Stimulated activated CD4-positive, alpha-beta T cell treated with anti-CD3 and anti-CD28 coated beads, Interleukin-4, amount 100 ng/mL, for 1 hour (primary cell): ENCODE measurements around the gene EQTN.
"Not testable (repeated sequence)": the region's sequence is repeated elsewhere in the genome, so short reads cannot be mapped to it uniquely, and the experiment has no call there.

Experiments used
- DNase-seq: peaks from one replicate; pipeline ENCODE4 v3.0.0-alpha.2; 2020

EQTN gene

GRCh38 chr9:27292659-27293405 lies 4.1 kb downstream of the EQTN start:
- no peak for DNase-seq

GRCh38 chr9:27291292-27291691 lies 5.7 kb downstream of the EQTN start:
- no peak for DNase-seq

- DNase-seq, result no peak
Observed at GRCh38 chr9:27282269-27282668, 14.7 kb downstream of the EQTN start.

GRCh38 chr9:27280860-27281259 lies 16.1 kb downstream of the EQTN start:
- no peak for DNase-seq

- no peak for DNase-seq
Observed at GRCh38 chr9:27280249-27280648, 16.7 kb downstream of the EQTN start.

GRCh38 chr9:27279611-27280010 lies 17.3 kb downstream of the EQTN start:
- DNase-seq, result no peak

- DNase-seq, result no peak
Observed at GRCh38 chr9:27278374-27278773, 18.6 kb downstream of the EQTN start.

GRCh38 chr9:27276193-27277030 lies 20.5 kb downstream of the EQTN start:
- DNase-seq, result no peak

GRCh38 chr9:27273186-27273585 lies 23.8 kb downstream of the EQTN start:
- DNase-seq, result no peak

- DNase-seq, result no peak
Observed at GRCh38 chr9:27272103-27272502, 24.8 kb downstream of the EQTN start.

- DNase-seq, result no peak
Observed at GRCh38 chr9:27261517-27262211, 35.3 kb downstream of the EQTN start.

- DNase-seq, result no peak
Observed at GRCh38 chr9:27260789-27261516, 36.0 kb downstream of the EQTN start.

- DNase-seq, result no peak
Observed at GRCh38 chr9:27258662-27259061, 38.3 kb downstream of the EQTN start.

- DNase-seq, result no peak
Observed at GRCh38 chr9:27248702-27249101, 48.2 kb downstream of the EQTN start.

- DNase-seq, result no peak
Observed at GRCh38 chr9:27247756-27248155, 49.2 kb downstream of the EQTN start.

- not testable (repeated sequence) for DNase-seq
Observed at GRCh38 chr9:27239648-27240047, 57.3 kb downstream of the EQTN start.
